OCI-LY7 (cell line): Measurements from ENCODE around the gene SPO11. TPM values are rescaled to one million over a fixed set of nuclear protein-coding genes. Genes with fewer than 3 reads are reported as not detected.

Source experiments
- BruUV-seq: library from RNA; stranded (reverse); fragments of 400-500 nt; replicated peaks from 2 replicates; lab custom pipeline; 2021; lab: Mats Ljungman, UMichigan
- CTCF ChIA-PET: fragments of 300-600 bp; sonication (Branson Sonifier 250); formaldehyde crosslinking; loops from one replicate; lab custom pipeline; 2022; ENCODE audit warnings: antibody characterized with exemption; ENCODE audit not compliant: unreplicated experiment; lab: Charles Lee
- POLR2A ChIA-PET: fragments of 300-600 bp; sonication (Branson Sonifier 250); formaldehyde crosslinking; loops from one replicate; lab custom pipeline; 2022; ENCODE audit warnings: antibody characterized with exemption; lab: Charles Lee
- DNase-seq: peaks from one replicate; pipeline ENCODE4 v3.0.0-alpha.2; 2015; ENCODE audit warnings: low spot score
- H2AFZ ChIP-seq: fragments of 200-600 bp; sonication (generic), shearing (Covaris generic); 2 replicates; pipeline ENCODE4 v1.6.1; 2014; ENCODE audit warnings: mild to moderate bottlenecking, antibody characterized with exemption, low read length, moderate library complexity
- H3K27ac ChIP-seq: fragments of 200-600 bp; sonication (generic); 2 replicates; pipeline ENCODE4 v1.5.1; 2014; ENCODE audit warnings: mixed run types, low read depth, mild to moderate bottlenecking, moderate library complexity, low read length, inconsistent platforms; ENCODE audit not compliant: poor library complexity, severe bottlenecking
- H3K36me3 ChIP-seq: fragments of 200-600 bp; sonication (generic); 2 replicates; pipeline ENCODE4 v1.6.1; 2014; ENCODE audit warnings: mild to moderate bottlenecking, antibody characterized with exemption, low read length, moderate library complexity, mixed read lengths; ENCODE audit not compliant: insufficient read depth
- H3K4me1 ChIP-seq: fragments of 200-600 bp; sonication (generic); 2 replicates; pipeline ENCODE4 v1.5.1; 2014; ENCODE audit warnings: mild to moderate bottlenecking, low read length; ENCODE audit not compliant: insufficient read depth, poor library complexity, severe bottlenecking
- H3K4me2 ChIP-seq: fragments of 200-600 bp; sonication (generic); 2 replicates; pipeline ENCODE4 v1.6.1; 2014; ENCODE audit warnings: mild to moderate bottlenecking, low read length
- H3K4me3 ChIP-seq: fragments of 200-600 bp; sonication (generic); 2 replicates; pipeline ENCODE4 v1.5.1; 2014; ENCODE audit warnings: mild to moderate bottlenecking, low read depth, low read length; ENCODE audit not compliant: poor library complexity, severe bottlenecking
- H3K79me2 ChIP-seq: fragments of 200-600 bp; sonication (generic); 2 replicates; pipeline ENCODE4 v1.6.1; 2016; ENCODE audit warnings: low read depth, mild to moderate bottlenecking, low read length, moderate library complexity, mixed read lengths; ENCODE audit not compliant: insufficient read depth
- H3K9me2 ChIP-seq: fragments of 200-600 bp; sonication (generic); 2 replicates; pipeline ENCODE4 v1.6.1; 2016; ENCODE audit warnings: mild to moderate bottlenecking, low read length, mixed read lengths; ENCODE audit not compliant: insufficient read depth
- H3K9me3 ChIP-seq: fragments of 200-600 bp; sonication (generic); 2 replicates; pipeline ENCODE4 v1.6.1; 2014; ENCODE audit warnings: mild to moderate bottlenecking, mixed run types, low read length, mixed read lengths
- H4K20me1 ChIP-seq: fragments of 200-600 bp; sonication (generic); 2 replicates; pipeline ENCODE4 v1.6.1; 2014; ENCODE audit warnings: mild to moderate bottlenecking, antibody characterized with exemption, low read length, moderate library complexity, mixed read lengths; ENCODE audit not compliant: insufficient read depth
- EZH2phosphoT487 ChIP-seq: fragments of 200-600 bp; sonication (generic); IDR thresholded peaks from 2 replicates; pipeline ENCODE4 v1.6.1; 2018; ENCODE audit warnings: low read depth, borderline replicate concordance, mild to moderate bottlenecking, mixed run types, antibody characterized with exemption, low read length, moderate library complexity, mixed read lengths
- intact Hi-C: fragments of 100-400 bp; cut with micrococcal nuclease; formaldehyde crosslinking; loops from one replicate; pipeline ENCODE4 v1.10.0; 2022; ENCODE audit not compliant: unreplicated experiment
- total RNA-seq, 2 experiments: library from RNA; depleted of rRNA in 1 of 2; stranded (reverse); fragments of >200 nt in 1 of 2; shearing (Covaris generic) in 1 of 2; gene quantifications; 2 replicates each; pipeline ENCODE4 v1.2.3, GENCODE V29; 2014 to 2022
- TF ChIP-seq, protein P1 (sequence below): fragments of 200-600 bp; sonication (generic); conservative IDR thresholded peaks from 2 replicates; pipeline ENCODE4 v1.5.1; 2014; ENCODE audit warnings: mild to moderate bottlenecking, antibody characterized with exemption, low read length, moderate library complexity, mixed read lengths

SPO11 gene
- total RNA-seq, 2 experiments from 2014 or later = not detected

DNA sequence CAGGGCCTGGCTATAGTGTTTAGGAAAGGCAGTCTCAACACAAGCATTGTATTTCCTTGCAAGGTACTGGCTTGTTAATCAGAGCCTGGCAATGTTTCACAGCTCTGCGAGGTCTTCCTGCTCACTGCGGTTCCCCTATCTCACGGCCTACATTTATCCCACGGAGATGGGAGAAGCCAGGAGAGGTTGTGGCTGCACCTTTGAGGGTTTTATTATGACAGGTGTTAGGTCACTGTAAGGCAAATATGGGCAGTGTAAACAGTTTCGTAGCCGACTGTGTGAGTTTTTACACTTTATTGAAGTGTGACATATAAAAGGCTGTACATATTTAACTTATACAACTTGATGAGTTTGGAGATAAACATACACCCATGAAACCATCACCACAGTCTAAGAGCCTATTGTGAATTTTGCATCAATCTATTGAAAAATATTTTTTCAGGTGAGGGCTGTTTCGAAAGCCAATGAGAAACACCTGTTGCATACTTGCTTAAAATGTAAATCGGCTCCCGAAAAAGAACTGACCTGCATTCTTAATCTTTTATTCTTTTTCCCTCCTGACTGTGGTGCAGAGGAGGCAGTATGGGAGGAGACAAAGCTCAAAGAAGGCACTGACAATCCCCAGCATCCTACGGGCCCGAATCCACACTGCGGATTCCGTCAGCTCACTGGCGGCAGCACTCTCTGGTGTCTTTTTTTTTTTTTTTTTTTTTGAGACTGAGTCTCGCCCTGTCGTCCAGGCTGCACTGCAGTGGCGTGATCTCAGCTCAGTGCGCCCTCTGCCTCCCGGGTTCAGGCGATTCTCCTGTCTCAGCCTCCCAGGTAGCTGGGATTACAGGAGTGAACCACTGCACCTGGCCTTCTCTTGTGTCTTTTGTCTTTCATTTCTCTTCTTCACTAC lies 54.1 kb downstream of the SPO11 start:
- no peaks in the 10 kb centered on the region for H4K20me1 ChIP-seq
- no peaks in the 10 kb centered on the region for H3K9me3 ChIP-seq
- TF ChIP-seq, protein P1, sequence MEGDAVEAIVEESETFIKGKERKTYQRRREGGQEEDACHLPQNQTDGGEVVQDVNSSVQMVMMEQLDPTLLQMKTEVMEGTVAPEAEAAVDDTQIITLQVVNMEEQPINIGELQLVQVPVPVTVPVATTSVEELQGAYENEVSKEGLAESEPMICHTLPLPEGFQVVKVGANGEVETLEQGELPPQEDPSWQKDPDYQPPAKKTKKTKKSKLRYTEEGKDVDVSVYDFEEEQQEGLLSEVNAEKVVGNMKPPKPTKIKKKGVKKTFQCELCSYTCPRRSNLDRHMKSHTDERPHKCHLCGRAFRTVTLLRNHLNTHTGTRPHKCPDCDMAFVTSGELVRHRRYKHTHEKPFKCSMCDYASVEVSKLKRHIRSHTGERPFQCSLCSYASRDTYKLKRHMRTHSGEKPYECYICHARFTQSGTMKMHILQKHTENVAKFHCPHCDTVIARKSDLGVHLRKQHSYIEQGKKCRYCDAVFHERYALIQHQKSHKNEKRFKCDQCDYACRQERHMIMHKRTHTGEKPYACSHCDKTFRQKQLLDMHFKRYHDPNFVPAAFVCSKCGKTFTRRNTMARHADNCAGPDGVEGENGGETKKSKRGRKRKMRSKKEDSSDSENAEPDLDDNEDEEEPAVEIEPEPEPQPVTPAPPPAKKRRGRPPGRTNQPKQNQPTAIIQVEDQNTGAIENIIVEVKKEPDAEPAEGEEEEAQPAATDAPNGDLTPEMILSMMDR = peak; percentile 64; the same call in 1 of the 2 replicates
- no peak for TF ChIP-seq EZH2phosphoT487
- BruUV-seq = no TSS peak
- H3K79me2 ChIP-seq = no peaks in the 10 kb centered on the region
- intact Hi-C loops = no loop called here
- peak; percentile 58 for DNase-seq
- H3K9me2 ChIP-seq = no peaks in the 10 kb centered on the region
- H2AFZ ChIP-seq = no peak overlapping the region; the same call in 1 of the 2 replicates
- peaks cover 43% of the 10 kb centered on the region for H3K36me3 ChIP-seq
- peak overlapping the region; percentile 12 for H3K4me3 ChIP-seq
- POLR2A ChIA-PET = interaction anchor here (0.7 to 1.0 kb wide), 3 partner anchors 41 to 121 kb away, joined by 3 to 4 read pairs (median 4); no protein-coding TSS in a partner anchor
- peak overlapping the region; percentile 18 for H3K27ac ChIP-seq
- H3K4me1 ChIP-seq = peaks cover 34% of the 10 kb centered on the region
- peak overlapping the region; percentile 53 for H3K4me2 ChIP-seq
- CTCF ChIA-PET = interaction anchor here (0.5 to 1.0 kb wide), 5 partner anchors 52 to 332 kb away, joined by 3 to 7 read pairs (median 3); no protein-coding TSS in a partner anchor

DNA sequence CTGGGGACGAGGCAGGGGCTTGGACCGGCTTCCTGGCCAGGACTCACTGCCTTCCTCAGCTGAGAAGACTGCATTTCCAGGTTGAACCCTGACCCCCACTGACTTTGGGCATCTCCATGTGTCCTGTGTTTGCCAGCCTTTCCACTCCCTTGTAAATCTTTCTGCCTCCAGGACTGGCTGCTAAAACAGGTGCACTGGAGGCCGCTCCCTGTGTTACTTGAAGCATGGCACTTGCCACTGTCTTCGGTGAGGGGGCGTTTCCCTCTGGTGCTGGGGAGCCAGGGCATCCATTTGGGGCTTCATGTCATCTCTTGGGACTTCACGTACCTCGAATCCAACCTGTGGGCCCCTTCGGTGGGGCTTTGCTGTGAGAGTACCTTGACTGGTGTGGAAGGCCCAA lies 54.9 kb downstream of the SPO11 start:
- no peaks in the 10 kb centered on the region for H3K9me3 ChIP-seq
- no peak overlapping the region for H2AFZ ChIP-seq
- no TSS peak for BruUV-seq
- no peak overlapping the region for H3K27ac ChIP-seq
- H3K4me1 ChIP-seq = peaks cover 42% of the 10 kb centered on the region
- H3K4me2 ChIP-seq = peak overlapping the region; percentile 53
- no peak for DNase-seq
- ChIA-PET POLR2A (interaction anchor here (0.8 to 1.0 kb wide), 2 partner anchors 45 to 120 kb away, joined by 4 read pairs; no protein-coding TSS in a partner anchor), CTCF (interaction anchor here (0.6 to 1.0 kb wide), 2 partner anchors 51 to 80 kb away, joined by 3 to 4 read pairs; no protein-coding TSS in a partner anchor)
- H3K9me2 ChIP-seq = no peaks in the 10 kb centered on the region
- H4K20me1 ChIP-seq = no peaks in the 10 kb centered on the region
- peaks cover 35% of the 10 kb centered on the region for H3K36me3 ChIP-seq
- H3K79me2 ChIP-seq = no peaks in the 10 kb centered on the region
- intact Hi-C loops = no loop called here
- H3K4me3 ChIP-seq = no peak overlapping the region
- TF ChIP-seq, protein P1 = no peak
- no peak for TF ChIP-seq EZH2phosphoT487
